Measurements from ENCODE around the gene CFB. TPM values are rescaled to one million over a fixed set of nuclear protein-coding genes. Genes with fewer than 3 reads are reported as not detected.

The CFB gene
- total and polyA plus RNA-seq, 9 of the 15 experiments (the other 6 are each of a cell fraction or from before 2014, with no cell fraction given) = 0.08 to 0.91 (median 0.22) TPM; not detected in 4

DNA sequence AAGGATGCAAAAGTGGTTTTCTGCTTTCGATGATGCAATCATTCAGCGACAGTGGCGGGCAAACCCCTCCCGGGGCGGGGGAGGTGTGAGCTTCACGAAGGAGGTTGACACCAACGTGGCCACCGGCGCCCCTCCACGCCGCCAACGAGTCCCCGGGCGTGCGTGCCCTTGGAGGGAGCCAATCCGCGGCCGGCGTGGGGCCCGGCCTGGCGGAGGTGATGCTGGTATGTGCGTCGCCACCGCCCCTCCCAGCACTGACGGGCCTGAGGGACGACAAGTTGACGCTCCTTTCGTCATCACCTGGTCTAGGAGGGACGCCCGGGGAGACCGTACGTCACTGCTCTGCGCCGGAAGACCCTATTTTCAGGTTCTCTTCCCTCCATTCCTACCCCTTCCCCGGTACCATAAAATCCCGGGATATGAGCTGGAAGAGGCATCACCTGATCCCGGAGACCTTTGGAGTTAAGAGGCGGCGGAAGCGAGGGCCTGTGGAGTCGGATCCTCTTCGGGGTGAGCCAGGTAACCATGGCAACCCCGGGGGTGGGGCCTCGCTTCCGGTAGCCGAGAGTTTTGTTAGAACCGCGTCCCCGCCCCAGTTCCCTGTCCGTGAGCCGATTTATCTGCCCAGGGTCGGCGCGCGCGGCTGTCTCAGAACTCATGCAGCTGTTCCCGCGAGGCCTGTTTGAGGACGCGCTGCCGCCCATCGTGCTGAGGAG is 26.3 kb downstream of the CFB start, which contains the start of gene DXO (continued):
- TF ChIP-seq, protein P1, sequence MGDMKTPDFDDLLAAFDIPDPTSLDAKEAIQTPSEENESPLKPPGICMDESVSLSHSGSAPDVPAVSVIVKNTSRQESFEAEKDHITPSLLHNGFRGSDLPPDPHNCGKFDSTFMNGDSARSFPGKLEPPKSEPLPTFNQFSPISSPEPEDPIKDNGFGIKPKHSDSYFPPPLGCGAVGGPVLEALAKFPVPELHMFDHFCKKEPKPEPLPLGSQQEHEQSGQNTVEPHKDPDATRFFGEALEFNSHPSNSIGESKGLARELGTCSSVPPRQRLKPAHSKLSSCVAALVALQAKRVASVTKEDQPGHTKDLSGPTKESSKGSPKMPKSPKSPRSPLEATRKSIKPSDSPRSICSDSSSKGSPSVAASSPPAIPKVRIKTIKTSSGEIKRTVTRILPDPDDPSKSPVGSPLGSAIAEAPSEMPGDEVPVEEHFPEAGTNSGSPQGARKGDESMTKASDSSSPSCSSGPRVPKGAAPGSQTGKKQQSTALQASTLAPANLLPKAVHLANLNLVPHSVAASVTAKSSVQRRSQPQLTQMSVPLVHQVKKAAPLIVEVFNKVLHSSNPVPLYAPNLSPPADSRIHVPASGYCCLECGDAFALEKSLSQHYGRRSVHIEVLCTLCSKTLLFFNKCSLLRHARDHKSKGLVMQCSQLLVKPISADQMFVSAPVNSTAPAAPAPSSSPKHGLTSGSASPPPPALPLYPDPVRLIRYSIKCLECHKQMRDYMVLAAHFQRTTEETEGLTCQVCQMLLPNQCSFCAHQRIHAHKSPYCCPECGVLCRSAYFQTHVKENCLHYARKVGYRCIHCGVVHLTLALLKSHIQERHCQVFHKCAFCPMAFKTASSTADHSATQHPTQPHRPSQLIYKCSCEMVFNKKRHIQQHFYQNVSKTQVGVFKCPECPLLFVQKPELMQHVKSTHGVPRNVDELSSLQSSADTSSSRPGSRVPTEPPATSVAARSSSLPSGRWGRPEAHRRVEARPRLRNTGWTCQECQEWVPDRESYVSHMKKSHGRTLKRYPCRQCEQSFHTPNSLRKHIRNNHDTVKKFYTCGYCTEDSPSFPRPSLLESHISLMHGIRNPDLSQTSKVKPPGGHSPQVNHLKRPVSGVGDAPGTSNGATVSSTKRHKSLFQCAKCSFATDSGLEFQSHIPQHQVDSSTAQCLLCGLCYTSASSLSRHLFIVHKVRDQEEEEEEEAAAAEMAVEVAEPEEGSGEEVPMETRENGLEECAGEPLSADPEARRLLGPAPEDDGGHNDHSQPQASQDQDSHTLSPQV (IDR thresholded peaks at IDR 0.05) = no peak; the same call in none of the 2 replicates
- TF ChIP-seq POLR3A (IDR thresholded peaks at IDR 0.05; ENCODE audit: borderline replicate concordance, extremely low read depth, insufficient read depth, insufficient read length) (no peak), NRF1 (conservative IDR thresholded peaks at IDR 0.05 in 1 of 2, IDR thresholded peaks at IDR 0.05 in 1 of 2) (peak; percentile 82 to 86), HMG20A (CRISPR knock-in tag; conservative IDR thresholded peaks at IDR 0.05) (no peak), PTTG1 (tag; IDR thresholded peaks at IDR 0.05; ENCODE audit: low read depth) (no peak)
- TF ChIP-seq, protein P2, sequence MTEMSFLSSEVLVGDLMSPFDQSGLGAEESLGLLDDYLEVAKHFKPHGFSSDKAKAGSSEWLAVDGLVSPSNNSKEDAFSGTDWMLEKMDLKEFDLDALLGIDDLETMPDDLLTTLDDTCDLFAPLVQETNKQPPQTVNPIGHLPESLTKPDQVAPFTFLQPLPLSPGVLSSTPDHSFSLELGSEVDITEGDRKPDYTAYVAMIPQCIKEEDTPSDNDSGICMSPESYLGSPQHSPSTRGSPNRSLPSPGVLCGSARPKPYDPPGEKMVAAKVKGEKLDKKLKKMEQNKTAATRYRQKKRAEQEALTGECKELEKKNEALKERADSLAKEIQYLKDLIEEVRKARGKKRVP (CRISPR knock-in tag; IDR thresholded peaks at IDR 0.05) = peak; percentile 98
- TF ChIP-seq, protein P3, sequence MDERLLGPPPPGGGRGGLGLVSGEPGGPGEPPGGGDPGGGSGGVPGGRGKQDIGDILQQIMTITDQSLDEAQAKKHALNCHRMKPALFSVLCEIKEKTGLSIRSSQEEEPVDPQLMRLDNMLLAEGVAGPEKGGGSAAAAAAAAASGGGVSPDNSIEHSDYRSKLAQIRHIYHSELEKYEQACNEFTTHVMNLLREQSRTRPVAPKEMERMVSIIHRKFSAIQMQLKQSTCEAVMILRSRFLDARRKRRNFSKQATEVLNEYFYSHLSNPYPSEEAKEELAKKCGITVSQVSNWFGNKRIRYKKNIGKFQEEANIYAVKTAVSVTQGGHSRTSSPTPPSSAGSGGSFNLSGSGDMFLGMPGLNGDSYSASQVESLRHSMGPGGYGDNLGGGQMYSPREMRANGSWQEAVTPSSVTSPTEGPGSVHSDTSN (CRISPR knock-in tag; IDR thresholded peaks at IDR 0.05; ENCODE audit: low read depth) = no peak
- TF ChIP-seq, protein P3 (tag; conservative IDR thresholded peaks at IDR 0.05; ENCODE audit: low read depth) = no peak; the same call in 1 of the 2 replicates
- TF ChIP-seq, protein P4, sequence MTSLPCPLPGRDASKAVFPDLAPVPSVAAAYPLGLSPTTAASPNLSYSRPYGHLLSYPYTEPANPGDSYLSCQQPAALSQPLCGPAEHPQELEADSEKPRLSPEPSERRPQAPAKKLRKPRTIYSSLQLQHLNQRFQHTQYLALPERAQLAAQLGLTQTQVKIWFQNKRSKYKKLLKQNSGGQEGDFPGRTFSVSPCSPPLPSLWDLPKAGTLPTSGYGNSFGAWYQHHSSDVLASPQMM (CRISPR knock-in tag; IDR thresholded peaks at IDR 0.05) = no peak
- TF ChIP-seq, protein P5, sequence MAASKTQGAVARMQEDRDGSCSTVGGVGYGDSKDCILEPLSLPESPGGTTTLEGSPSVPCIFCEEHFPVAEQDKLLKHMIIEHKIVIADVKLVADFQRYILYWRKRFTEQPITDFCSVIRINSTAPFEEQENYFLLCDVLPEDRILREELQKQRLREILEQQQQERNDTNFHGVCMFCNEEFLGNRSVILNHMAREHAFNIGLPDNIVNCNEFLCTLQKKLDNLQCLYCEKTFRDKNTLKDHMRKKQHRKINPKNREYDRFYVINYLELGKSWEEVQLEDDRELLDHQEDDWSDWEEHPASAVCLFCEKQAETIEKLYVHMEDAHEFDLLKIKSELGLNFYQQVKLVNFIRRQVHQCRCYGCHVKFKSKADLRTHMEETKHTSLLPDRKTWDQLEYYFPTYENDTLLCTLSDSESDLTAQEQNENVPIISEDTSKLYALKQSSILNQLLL (CRISPR knock-in tag; IDR thresholded peaks at IDR 0.05; ENCODE audit: borderline replicate concordance) = no peak
- TF ChIP-seq, protein P6, sequence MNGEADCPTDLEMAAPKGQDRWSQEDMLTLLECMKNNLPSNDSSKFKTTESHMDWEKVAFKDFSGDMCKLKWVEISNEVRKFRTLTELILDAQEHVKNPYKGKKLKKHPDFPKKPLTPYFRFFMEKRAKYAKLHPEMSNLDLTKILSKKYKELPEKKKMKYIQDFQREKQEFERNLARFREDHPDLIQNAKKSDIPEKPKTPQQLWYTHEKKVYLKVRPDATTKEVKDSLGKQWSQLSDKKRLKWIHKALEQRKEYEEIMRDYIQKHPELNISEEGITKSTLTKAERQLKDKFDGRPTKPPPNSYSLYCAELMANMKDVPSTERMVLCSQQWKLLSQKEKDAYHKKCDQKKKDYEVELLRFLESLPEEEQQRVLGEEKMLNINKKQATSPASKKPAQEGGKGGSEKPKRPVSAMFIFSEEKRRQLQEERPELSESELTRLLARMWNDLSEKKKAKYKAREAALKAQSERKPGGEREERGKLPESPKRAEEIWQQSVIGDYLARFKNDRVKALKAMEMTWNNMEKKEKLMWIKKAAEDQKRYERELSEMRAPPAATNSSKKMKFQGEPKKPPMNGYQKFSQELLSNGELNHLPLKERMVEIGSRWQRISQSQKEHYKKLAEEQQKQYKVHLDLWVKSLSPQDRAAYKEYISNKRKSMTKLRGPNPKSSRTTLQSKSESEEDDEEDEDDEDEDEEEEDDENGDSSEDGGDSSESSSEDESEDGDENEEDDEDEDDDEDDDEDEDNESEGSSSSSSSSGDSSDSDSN (IDR thresholded peaks at IDR 0.05; ENCODE audit: borderline replicate concordance in 1 of 2, low read depth in 2 of 2, low read length in 2 of 2) = peak; percentile 65 to 66; a peak in 3 of 4 replicates
